Fibroblast of lung (primary cell): Measurements from ENCODE around the gene AADAT. TPM values are rescaled to one million over a fixed set of nuclear protein-coding genes. Genes with fewer than 3 reads are reported as not detected.

Source experiments
- DNase-seq, 2 donors: peaks; one replicate each; pipeline versions ENCODE4 v3.0.0 to v3.0.0-alpha.2; 2010; ENCODE audit warnings: low read depth in 2 of 2
- H2AFZ ChIP-seq: 2 replicates; pipeline ENCODE4 v1.5.1; 2012; ENCODE audit warnings: low read length, control low read depth, inconsistent platforms
- H3K27ac ChIP-seq: 2 replicates; pipeline ENCODE4 v1.5.1; 2011; ENCODE audit warnings: low read length, control low read depth; ENCODE audit not compliant: insufficient read depth
- H3K27me3 ChIP-seq: 2 replicates; pipeline ENCODE4 v1.5.1; 2011; ENCODE audit warnings: mild to moderate bottlenecking, low read length; ENCODE audit not compliant: control insufficient read depth, insufficient read depth
- H3K36me3 ChIP-seq: 2 replicates; pipeline ENCODE4 v1.5.1; 2011; ENCODE audit warnings: low read length; ENCODE audit not compliant: control insufficient read depth, insufficient read depth
- H3K4me1 ChIP-seq: 2 replicates; pipeline ENCODE4 v1.5.1; 2011; ENCODE audit warnings: low read length; ENCODE audit not compliant: control insufficient read depth, insufficient read depth; ENCODE audit errors: extremely low read depth
- H3K4me2 ChIP-seq: 2 replicates; pipeline ENCODE4 v1.5.1; 2011; ENCODE audit warnings: low read length, control low read depth; ENCODE audit not compliant: insufficient read depth; ENCODE audit errors: extremely low read depth
- H3K4me3 ChIP-seq, 4 experiments: fragments of 200-600 bp in 1 of 4; sonication (generic) in 1 of 4; replicated peaks in 1 of 4; 2 replicates each; pipeline ENCODE4 v1.5.1; 2011 to 2016; ENCODE audit warnings: low read length in 4 of 4, low read depth in 3 of 4, mild to moderate bottlenecking in 3 of 4, control low read depth in 2 of 4, inconsistent platforms in 1 of 4, mixed read lengths in 1 of 4; ENCODE audit not compliant: insufficient read depth in 1 of 4; ENCODE audit errors: control extremely low read depth in 1 of 4
- H3K79me2 ChIP-seq: 2 replicates; pipeline ENCODE4 v1.5.1; 2012; ENCODE audit warnings: mild to moderate bottlenecking, low read length, inconsistent platforms; ENCODE audit not compliant: control insufficient read depth, insufficient read depth
- H3K9ac ChIP-seq: 2 replicates; pipeline ENCODE4 v1.5.1; 2011; ENCODE audit warnings: mild to moderate bottlenecking, low read length, control low read depth; ENCODE audit not compliant: insufficient read depth
- H3K9me3 ChIP-seq: 2 replicates; pipeline ENCODE4 v1.5.1; 2012; ENCODE audit warnings: low read depth, low read length; ENCODE audit not compliant: control insufficient read depth, insufficient read depth
- H4K20me1 ChIP-seq: 2 replicates; pipeline ENCODE4 v1.5.1; 2011; ENCODE audit warnings: low read length; ENCODE audit not compliant: control insufficient read depth, insufficient read depth; ENCODE audit errors: extremely low read depth
- EZH2 ChIP-seq: IDR thresholded peaks from 2 replicates; pipeline ENCODE4 v1.5.1; 2012; ENCODE audit warnings: low read length, control low read depth, mild to moderate bottlenecking; ENCODE audit errors: missing control alignments
- polyA plus RNA-seq, 2 donors: library from polyadenylated mRNA; depleted of rRNA in 1 of 2; stranded (reverse) in 1 of 2; unstranded in 1 of 2; fragments of >200 nt; gene quantifications; 2 replicates each; pipeline ENCODE4 v1.2.1, GENCODE V29; 2011 to 2012; ENCODE audit warnings: missing spikeins in 1 of 2
- total RNA-seq: library from RNA; depleted of rRNA; stranded (reverse); fragments of >200 nt; gene quantifications from 2 replicates; pipeline ENCODE4 v1.2.1, GENCODE V29; 2014
- TF ChIP-seq, protein P1 (sequence below), 2 donors: IDR thresholded peaks in 1 of 2; conservative IDR thresholded peaks in 1 of 2; 1 replicate in 1 of 2; 2 replicates in 1 of 2; pipeline ENCODE4 v1.5.1; 2011 to 2012; ENCODE audit warnings: low read length in 2 of 2, control low read depth in 1 of 2, inconsistent platforms in 1 of 2, low read depth in 1 of 2, mild to moderate bottlenecking in 1 of 2

The AADAT gene
- total and polyA plus RNA-seq, 2 donors (not counting 1 experiment from before 2014, with no cell fraction given), result 3.5 to 7.6 TPM

DNA sequence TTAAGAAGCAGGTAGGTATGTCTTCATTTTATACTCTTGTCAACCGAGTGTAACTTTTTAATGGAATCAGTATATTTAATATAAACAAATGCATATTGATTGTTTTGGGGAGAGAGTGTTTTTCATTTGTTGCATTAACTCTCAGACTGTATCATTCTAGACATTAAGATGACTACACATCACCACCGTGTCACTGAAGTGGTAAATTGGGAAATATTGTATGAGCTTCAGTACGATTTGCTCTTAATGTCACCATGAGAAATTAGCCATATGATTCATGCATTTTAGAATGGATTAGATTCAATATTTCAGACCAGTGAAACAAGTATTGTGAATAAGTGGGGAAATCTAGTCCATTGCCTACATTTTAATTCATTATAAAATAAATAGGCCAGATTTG, 53.9 kb downstream of the AADAT start:
- Histone ChIP-seq H3K4me2 (no peak overlapping the region), H2AFZ (no peak overlapping the region), H3K9ac (no peak overlapping the region), H3K9me3 (no peaks in the 10 kb centered on the region), H3K4me3 (no peak overlapping the region), H3K79me2 (no peaks in the 10 kb centered on the region), H3K27me3 (no peaks in the 10 kb centered on the region), H3K4me1 (no peaks in the 10 kb centered on the region), H3K36me3 (no peaks in the 10 kb centered on the region), H3K27ac (no peak overlapping the region), H4K20me1 (no peaks in the 10 kb centered on the region)
- TF ChIP-seq, protein P1, sequence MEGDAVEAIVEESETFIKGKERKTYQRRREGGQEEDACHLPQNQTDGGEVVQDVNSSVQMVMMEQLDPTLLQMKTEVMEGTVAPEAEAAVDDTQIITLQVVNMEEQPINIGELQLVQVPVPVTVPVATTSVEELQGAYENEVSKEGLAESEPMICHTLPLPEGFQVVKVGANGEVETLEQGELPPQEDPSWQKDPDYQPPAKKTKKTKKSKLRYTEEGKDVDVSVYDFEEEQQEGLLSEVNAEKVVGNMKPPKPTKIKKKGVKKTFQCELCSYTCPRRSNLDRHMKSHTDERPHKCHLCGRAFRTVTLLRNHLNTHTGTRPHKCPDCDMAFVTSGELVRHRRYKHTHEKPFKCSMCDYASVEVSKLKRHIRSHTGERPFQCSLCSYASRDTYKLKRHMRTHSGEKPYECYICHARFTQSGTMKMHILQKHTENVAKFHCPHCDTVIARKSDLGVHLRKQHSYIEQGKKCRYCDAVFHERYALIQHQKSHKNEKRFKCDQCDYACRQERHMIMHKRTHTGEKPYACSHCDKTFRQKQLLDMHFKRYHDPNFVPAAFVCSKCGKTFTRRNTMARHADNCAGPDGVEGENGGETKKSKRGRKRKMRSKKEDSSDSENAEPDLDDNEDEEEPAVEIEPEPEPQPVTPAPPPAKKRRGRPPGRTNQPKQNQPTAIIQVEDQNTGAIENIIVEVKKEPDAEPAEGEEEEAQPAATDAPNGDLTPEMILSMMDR (conservative IDR thresholded peaks at IDR 0.05 in 1 of 2, IDR thresholded peaks at IDR 0.05 in 1 of 2; ENCODE audit: low read depth in 1 of 2, low read length in 2 of 2), result no peak
- no peak for TF ChIP-seq EZH2
- no peak for DNase-seq

DNA sequence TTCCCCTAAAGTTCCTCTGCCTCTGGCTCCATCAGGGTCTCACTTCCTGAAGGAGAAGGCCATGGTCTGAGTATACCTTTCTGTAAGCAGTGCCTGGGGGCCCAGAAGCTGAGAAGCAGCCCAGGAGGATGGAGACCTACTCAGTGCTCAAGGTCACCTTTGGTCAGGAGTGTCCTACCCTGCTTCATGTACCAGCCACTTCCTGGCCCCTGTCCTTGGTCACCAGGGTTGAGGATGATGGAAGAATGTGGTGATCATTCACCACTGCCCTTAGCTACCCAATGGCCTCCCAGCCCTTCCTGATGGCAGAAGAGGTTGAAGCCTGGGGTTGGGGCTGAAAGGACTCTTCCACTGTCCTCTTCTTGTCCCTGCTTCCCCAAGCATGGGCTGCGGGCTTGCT, 54.5 kb downstream of the AADAT start:
- no peaks in the 10 kb centered on the region for H4K20me1 ChIP-seq
- H3K4me1 ChIP-seq, result no peaks in the 10 kb centered on the region
- TF ChIP-seq, protein P1 (conservative IDR thresholded peaks at IDR 0.05 in 1 of 2, IDR thresholded peaks at IDR 0.05 in 1 of 2; ENCODE audit: low read depth in 1 of 2, low read length in 2 of 2), result no peak
- no peak for TF ChIP-seq EZH2
- H3K4me3 ChIP-seq, result no peak overlapping the region
- H3K27ac ChIP-seq, result no peak overlapping the region
- no peak for DNase-seq
- no peaks in the 10 kb centered on the region for H3K9me3 ChIP-seq
- no peak overlapping the region for H2AFZ ChIP-seq
- H3K79me2 ChIP-seq, result no peaks in the 10 kb centered on the region
- H3K9ac ChIP-seq, result no peak overlapping the region
- H3K27me3 ChIP-seq, result no peaks in the 10 kb centered on the region
- no peak overlapping the region for H3K4me2 ChIP-seq
- no peaks in the 10 kb centered on the region for H3K36me3 ChIP-seq

DNA sequence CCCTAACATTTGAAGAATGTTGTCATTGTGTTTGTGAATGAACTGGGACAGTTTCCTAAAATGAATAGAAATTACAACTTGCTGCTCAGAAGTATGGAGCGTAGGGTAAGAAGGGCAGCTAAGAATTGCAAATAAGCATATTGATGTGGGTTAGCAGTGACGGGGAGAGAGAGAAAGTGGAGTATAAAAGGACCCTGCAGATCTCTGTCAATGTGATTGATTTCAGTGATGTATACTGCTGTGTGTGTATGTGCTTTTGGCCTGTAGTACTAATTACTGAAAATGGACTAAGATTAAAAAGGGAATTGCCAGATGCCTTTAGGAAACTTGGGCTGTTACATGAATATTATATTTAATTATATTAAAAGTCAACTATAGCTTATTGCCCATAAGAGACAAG, 55.8 kb downstream of the AADAT start:
- no peaks in the 10 kb centered on the region for H3K27me3 ChIP-seq
- no peak overlapping the region for H2AFZ ChIP-seq
- no peaks in the 10 kb centered on the region for H3K36me3 ChIP-seq
- no peaks in the 10 kb centered on the region for H3K9me3 ChIP-seq
- no peak overlapping the region for H3K9ac ChIP-seq
- no peak overlapping the region for H3K4me3 ChIP-seq
- DNase-seq, result no peak
- TF ChIP-seq, protein P1 (conservative IDR thresholded peaks at IDR 0.05 in 1 of 2, IDR thresholded peaks at IDR 0.05 in 1 of 2; ENCODE audit: low read depth in 1 of 2, low read length in 2 of 2), result no peak
- no peak for TF ChIP-seq EZH2
- H3K4me2 ChIP-seq, result no peak overlapping the region
- no peak overlapping the region for H3K27ac ChIP-seq
- H4K20me1 ChIP-seq, result no peaks in the 10 kb centered on the region
- no peaks in the 10 kb centered on the region for H3K4me1 ChIP-seq
- no peaks in the 10 kb centered on the region for H3K79me2 ChIP-seq
